ENCODE data around the gene TBX1.

- no peak for TF ChIP-seq CTCF (IDR thresholded peaks at IDR 0.05)
- TF ChIP-seq POLR2A (IDR thresholded peaks at IDR 0.05), result no peak
Measured at GRCh38 chr22:19714312-19715187, 46.0 kb upstream of the TBX1 start, which contains the start of gene SEPTIN5.
